HG03354 (cell line): Measurements from ENCODE around the gene TNPO3.

ENCODE experiments used
- ATAC-seq: cut with Tn5 transposase; IDR thresholded peaks from one replicate; pipeline ENCODE4 v1.9.1; 2021; ENCODE audit warnings: mild to moderate bottlenecking; ENCODE audit not compliant: unreplicated experiment, poor library complexity, severe bottlenecking

Gene TNPO3

DNA sequence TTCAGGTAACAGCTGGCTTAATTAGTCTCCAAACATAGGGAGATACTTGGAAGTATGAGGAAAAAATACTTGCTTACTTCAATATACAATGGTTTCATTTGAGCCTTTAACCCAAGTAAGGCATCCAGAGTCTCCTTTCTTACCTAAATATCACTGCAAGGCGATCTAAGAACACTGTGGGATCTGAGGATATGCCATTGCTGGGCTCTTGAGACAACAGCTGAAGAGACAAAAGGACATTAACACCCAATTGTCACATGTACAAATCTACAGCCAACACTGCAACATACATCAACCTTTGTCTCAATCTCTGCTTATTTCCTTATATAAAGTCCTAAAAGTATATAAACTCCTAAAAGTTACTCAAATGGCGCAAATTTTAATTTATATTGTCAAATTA lies 72.8 kb downstream of the TNPO3 start:
- no peak for ATAC-seq

DNA sequence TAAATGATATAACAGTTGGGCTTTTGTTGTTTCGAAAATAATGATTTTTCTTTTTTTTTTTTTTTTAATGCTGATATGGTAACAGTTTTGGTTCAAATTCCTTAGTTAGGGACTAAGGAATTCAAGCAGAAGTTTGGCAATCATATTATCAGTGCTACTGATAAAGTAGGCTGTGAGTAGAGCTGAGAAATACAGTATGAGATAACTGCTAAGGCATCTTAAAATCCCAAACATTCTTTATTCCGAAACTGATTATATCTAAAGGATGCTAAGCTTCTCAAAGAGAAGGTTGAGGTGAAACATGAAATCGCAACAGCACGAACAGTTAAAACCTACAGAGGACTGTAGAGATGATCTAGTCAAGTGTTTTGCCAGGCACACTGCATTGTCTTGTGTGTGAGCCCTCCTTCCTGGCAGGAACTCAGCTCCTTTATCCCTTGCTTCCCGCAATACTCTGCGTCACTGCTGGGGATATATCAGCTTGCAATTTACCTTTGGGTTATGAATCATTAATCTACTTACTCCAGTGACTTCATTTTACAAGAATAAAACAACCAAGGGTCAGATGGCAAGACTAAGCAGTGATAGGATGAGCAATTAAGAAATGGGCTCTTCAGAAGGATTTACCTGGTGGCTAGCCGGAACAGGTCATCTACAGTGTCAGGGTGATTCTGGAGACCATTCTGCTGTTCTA lies 80.5 kb downstream of the TNPO3 start:
- no peak for ATAC-seq

DNA sequence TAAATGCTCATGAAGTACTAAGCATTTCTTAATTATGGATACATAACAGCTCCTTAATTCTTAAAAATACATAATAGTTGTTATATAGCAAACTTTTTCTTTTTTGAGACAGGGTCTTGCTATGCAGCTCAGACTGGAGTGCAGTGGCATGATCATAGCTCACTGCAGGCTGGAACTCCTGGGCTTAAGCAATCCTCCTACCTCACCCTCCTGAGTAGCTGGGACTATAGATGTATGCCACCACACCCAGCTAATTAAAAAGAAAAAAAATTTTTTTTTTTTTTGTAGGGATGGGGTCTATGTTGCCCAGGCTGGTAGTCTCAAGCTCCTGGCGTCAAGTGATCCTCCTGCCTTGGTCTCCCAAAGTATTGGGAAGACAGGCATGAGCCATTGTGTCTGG lies 86.3 kb downstream of the TNPO3 start:
- no peak for ATAC-seq

DNA sequence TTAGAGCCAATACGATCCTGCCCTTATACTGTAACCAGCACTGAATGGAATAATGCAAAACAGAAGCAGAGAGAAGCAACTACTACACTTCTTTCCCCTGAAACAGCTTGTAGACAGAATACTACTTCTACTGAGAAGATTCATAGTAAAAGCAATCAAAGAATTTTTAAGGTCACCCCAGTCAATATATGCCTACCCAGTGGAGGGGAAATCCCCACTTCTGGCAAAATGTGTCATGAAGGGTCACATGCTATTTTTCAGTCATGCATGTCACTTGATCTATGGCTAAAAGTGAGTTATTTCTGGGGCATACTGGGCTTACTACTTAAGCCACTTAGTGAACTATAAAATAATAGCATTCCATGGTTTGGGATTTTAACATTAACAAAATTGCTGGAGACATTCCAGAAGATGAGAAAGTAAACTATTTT lies 91.6 kb downstream of the TNPO3 start:
- ATAC-seq, result peak; percentile 84

DNA sequence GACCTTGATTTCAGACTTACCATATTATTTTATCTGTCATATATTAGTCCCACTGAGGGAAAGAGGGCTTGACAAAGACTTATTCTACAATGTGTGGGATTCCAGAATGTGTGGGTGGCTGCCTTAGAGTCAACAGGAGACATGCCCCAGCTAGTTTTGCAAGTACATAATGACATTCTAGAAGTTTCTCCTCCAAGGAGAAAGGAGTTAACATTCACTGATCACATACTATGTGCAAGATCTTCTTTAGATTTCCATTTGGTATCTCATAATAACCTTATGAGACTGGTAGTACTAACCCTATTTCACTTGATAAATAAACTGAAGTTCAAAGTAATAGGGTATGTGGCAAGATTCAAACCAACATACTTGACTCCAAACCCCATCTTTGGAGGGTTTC lies 92.0 kb downstream of the TNPO3 start:
- ATAC-seq, result no peak

DNA sequence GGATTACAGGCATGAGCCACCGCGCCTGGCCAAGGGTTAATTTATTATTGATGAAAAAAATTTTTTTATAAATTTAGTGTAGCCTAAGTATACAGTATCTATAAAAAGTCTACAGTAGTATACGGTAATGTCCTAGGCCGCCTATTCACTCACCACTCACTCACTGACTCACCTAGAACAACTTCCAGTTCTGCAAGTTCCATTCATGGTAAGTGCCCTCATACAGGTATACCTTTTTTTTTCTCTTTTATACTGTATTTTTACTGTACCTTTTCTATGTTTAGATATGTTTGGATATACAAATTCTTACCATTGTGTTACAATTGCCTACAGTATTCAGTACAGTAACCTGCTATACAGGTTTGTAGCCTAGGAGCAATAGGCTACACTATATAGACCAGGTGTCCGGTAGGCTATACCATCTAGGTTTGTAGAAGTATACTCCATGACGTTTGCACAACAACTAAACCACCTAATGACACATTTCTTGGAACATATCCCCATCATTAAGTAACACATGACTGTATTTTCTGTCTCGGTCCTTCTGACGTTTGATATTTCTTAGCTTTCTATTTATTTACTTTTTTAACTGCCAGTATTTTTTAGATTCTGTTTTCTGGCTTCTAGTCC lies 93.8 kb downstream of the TNPO3 start:
- no peak for ATAC-seq

DNA sequence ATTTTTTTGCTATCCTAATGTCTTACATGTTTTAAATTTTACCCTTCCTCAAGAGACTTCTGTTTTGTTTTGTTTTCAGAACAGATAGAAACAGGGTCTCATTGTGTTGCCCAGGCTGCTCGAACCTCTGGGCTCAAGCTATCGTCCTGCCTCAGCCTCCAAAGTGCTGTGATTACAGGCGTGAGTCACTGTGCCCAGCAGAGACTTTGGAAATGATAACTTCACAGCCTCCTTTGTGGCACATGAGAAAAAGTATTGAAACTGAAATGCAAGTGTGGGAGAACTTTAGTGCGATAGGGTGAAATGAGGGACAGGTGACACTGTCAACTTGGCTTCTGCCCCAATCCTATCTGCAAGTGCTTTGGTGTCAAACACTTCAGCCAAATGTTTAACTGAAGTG lies 95.6 kb downstream of the TNPO3 start:
- no peak for ATAC-seq

DNA sequence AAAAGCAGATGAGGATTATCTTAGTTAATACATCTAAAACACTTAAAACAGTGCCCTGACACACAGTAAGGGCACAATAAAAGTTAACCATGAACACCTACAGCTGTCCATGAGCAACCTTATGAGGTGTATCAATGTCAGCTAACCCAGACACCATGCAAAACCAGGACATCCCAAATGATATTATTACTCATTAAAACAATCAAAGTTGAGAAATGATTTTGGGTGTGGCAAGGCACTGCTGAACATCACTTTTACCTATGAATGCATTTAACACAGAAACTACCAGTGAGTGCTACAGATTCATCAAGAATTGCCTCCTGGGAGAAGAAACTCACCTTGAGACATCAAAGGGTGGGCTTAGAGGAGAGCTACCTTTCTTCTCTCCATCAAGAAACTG lies 98.9 kb downstream of the TNPO3 start:
- no peak for ATAC-seq

DNA sequence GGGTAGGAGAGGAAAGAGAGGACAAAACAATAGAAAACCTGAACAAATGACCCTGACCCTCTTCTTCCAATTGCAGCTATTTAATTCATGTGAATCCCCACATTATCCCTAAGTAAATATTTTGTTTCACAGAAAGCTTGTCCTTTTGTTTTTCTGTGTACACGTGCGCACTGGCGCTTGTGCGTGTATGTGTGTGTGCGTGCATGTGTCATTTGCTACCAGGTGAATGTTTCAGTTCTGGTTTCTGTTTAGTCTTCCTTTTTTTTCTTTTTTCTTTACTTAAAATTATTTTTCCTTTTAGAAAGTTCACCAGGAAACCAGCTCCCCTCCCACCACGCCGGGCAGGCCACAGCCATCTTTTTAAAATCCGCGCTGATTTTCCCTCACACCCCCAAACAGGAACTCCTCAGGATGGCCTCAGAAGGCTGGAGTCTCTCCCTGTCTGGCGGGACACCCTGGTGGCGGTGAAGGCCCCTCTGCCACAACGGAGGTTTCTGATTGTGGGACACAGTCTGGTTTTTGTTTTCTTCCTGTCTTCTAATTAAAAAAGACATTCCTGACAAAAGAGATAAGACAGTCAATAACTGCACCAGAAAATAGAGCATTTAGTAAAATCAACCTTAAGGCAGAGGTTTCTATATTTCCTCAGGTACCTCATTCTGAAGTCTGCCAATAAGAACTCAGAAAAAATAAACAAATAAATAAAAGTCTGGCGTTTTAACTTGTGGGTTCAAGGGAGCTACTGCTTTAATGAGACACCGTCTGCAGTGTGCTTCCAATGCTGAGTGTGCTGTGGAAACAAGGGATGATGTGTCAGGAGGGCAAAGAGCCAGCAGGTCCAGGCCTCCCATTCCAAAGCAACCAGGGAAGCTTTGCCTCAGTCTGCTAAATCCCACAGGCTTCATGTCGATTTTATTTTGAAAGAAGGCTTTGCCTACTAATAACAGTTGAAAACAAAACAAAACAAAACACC lies 99.8 kb downstream of the TNPO3 start:
- ATAC-seq, result peak; percentile 78

DNA sequence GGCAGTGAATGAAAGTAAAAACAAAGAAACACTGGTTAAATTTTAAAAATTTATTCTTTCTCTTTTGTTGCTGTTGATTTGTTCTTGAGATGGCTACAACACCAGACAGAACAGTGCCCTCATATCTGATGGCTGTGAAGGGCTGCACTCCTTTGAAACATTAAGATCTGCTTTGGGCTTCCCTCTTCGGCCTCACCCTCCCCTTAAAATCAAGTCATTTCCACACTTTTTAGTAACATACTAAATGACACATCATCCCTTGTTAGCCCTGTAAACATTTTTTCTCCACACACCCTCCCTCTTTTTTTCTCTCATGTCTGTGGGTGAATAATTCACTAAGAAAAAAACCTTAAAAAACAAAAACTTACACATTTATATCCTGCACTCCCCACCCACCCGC lies 100.8 kb downstream of the TNPO3 start:
- peak; percentile 26 for ATAC-seq

DNA sequence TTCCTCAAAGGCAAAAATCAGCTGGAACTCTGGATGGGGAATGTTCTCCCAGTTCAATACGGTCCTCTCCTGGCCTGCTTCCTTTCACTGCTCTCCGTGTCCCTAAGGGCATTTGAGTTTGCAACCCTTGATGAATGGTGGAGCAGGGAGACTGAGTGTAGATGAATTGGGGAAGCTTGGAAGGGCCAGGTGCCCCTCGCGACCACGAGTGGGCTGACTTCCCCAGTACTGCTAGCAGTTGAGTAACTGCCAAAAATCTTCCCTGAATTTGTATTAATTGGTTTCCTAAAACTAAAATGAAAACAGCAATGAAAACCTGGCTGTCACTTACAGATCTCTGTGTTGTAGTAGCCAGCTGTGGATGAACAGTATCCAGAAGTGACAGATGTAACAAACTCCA lies 103.6 kb downstream of the TNPO3 start:
- ATAC-seq, result no peak

DNA sequence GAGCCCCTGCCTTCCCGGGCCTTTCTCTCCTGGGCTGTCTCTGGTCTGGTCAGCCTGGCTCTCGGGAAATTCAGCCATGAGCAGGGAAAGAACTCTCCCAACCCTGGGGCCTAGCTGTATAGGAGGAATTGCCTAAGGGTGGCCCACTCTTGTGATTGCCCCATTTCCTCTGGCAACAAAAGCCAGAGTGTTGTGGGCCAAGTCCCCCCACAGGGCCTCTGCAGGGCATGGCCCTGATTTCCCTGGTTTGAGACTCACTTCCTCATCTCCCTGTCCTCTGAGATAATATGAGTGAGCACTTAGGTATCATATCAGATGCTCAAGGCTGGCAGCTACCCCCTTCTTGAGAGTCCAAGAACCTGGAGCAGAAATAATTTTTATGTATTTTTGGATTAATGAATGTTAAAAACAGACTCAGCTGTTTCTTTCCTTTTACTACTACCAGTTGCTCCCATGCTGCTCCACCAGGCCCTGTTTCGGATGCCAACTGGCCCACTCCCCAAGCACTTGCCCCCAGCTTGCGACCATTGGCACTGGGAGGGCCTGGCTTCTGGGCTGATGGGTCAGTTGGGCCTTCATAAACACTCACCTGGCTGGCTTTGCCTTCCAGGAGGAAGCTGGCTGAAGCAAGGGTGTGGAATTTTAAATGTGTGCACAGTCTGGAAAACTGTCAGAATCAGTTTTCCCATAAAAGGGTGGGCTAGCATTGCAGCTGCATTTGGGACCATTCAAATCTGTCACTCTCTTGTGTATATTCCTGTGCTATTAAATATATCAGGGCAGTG lies 105.7 kb downstream of the TNPO3 start:
- ATAC-seq, result no peak

DNA sequence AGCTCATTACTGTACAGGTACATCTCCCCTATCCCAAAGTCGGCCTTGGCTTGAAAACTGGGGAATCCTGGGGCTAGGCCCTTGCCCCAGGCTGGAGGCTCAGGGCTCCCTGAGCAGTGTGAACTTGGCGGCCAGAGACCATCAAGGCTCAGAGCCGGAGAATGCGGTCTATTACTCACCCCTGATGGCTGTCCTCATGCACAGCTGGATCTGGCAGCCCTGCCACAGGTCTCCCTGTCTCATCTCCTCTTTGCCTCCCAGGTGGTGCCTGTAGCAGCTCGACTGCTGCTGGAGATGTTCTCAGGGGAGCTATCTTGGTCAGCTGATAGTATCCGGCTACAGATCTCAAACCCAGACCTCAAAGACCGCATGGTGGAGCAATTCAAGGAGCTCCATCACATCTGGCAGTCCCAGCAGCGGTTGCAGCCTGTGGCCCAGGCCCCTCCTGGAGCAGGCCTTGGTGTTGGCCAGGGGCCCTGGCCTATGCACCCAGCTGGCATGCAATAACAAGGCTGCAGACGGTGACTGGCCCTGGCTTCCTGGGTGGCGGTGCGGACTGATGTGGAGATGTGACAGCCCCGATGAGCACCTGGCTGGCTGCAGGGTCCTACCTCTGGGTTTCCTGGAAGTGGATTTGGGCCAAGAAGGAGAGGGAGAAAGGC lies 106.5 kb downstream of the TNPO3 start:
- ATAC-seq, result no peak

DNA sequence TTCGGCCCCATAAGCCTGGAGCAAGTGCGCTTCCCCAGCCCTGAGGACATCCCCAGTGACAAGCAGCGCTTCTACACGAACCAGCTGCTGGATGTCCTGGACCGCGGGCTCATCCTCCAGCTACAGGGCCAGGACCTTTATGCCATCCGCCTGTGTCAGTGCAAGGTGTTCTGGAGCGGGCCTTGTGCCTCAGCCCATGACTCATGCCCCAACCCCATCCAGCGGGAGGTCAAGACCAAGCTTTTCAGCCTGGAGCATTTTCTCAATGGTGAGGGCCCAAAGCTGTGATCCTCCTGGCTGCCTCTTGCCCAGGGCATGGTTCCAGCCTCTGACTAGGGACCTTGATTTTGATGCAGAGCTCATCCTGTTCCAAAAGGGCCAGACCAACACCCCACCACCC lies 107.1 kb downstream of the TNPO3 start:
- ATAC-seq, result no peak

DNA sequence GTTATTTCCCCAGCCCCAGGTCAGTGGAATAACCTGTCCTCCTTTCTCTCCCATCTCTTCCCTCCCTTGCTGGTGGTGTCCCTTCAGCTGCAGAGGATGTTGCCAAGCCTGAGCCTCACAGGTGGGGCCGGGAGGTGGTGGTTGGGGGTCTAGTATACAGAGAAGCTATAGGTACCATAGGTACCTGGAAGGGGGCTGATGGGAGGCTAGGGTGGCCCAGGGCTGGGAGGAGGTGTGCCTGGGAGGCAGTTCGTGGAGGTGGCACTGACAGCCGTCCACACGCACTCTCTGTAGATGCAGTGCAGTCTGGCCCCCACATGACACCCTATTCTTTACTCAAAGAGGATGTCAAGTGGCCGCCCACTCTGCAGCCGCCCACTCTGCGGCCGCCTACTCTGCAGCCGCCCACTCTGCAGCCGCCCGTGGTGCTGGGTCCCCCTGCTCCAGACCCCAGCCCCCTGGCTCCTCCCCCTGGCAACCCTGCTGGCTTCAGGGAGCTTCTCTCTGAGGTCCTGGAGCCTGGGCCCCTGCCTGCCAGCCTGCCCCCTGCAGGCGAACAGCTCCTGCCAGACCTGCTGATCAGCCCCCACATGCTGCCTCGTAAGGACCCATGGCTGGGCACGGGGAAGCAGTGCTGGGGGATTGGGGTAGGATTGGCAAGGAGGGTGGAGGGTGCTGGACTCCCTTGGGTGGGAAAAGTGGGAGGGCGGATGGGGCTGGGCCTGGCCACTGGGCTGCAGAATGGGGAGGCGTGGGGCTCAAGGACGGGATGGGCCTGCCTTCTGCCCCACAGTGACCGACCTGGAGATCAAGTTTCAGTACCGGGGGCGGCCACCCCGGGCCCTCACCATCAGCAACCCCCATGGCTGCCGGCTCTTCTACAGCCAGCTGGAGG lies 107.7 kb downstream of the TNPO3 start:
- ATAC-seq, result no peak

DNA sequence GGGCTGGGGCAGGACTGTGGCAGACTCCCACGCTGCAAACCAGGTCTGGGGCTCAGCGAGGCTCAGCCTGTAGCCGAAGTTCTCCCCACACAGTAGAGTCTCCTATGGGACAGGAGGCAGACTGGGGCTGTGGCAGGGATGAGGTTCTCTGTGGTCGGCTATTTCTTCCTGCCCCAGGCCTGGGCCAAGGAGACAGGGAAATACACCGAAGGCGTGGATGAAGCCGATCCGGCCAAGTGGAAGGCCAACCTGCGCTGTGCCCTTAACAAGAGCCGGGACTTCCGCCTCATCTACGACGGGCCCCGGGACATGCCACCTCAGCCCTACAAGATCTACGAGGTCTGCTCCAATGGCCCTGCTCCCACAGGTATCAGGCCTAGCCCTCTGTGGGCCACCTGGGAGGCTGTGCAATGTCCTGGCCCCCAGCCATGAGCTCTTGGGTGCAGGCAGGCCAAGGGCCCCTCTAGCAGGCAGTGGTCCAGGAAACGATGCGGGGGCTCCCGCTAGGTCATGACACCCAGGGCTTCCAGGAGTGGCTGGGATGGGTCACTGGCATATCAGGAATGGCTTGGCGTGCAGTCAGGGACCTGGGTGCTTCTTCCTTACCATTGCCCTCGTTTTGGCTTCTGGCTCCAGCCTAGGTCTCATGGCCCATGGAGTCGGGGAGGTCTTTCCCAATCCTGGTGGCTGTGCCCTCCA lies 109.1 kb downstream of the TNPO3 start:
- ATAC-seq, result no peak

DNA sequence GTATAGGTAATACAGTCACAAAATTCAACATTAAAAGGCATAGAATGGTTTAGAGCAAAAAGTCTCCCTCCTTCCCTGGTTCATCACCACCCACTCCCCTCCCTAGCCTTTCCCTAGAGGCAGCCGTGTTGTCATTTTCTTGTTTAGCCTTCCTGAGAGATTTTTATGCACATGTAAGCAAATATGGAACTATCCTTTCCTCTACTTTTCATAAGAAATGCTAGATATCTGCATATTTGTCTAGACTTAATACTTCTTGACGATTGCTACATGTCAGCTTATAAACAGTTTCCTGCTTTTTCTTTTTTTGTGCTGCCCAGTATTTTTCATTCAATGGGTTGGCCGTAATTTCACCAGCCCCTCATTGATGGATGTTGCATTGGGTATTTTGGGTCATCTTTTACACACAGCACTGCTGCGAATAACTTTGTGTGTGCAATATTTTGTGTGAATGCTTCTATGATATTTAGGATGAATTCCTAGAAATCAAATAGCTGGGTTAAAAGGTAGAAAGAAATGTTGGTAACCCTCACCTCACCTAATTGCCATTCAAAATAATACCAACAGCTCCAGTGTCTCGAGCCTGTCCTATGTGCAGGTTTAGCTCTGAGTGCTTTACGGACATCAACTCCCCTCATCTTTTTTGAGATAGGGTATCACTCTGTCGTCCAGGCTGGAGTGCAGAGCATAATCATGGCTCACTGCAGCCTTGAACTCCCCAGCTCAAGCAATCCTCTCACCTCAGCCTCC lies 110.2 kb downstream of the TNPO3 start:
- ATAC-seq, result no peak
